NCI-H524 treated with DMSO at 0.1 percent for 48 hours (cell line): ENCODE results near the gene CHPF2.

Experiments used
- DNase-seq: peaks from one replicate; lab custom pipeline; 2025; lab: John Stamatoyannopoulos, UW

CHPF2 gene

DNA sequence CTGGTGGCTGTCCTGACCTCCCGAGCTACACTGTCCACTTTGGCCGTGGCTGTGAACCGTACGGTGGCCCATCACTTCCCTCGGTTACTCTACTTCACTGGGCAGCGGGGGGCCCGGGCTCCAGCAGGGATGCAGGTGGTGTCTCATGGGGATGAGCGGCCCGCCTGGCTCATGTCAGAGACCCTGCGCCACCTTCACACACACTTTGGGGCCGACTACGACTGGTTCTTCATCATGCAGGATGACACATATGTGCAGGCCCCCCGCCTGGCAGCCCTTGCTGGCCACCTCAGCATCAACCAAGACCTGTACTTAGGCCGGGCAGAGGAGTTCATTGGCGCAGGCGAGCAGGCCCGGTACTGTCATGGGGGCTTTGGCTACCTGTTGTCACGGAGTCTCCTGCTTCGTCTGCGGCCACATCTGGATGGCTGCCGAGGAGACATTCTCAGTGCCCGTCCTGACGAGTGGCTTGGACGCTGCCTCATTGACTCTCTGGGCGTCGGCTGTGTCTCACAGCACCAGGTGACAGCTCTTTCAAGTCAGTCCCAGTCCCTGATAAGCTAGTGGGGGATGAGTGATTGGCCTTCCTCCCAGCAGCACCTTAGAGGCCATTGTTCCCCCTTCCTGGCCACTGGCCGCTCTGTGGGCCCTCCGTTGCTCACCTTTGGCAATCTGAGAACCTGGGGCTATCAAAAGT lies 3.0 kb downstream of the CHPF2 start:
- DNase-seq = no peak

DNA sequence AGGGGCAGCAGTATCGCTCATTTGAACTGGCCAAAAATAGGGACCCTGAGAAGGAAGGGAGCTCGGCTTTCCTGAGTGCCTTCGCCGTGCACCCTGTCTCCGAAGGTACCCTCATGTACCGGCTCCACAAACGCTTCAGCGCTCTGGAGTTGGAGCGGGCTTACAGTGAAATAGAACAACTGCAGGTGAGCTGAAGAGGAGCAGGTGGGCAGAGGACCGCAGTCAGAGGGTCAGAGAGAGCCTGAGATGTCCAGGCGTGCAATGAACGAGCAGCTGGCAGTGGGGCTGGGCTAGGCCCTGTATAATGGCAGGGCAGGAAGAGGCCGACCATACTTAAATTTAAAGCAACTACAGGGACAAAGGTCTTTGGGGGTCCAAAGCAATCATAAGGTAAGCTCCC lies 4.1 kb downstream of the CHPF2 start:
- no peak for DNase-seq

GRCh38 chr7:151237244-151238189 lies 5.2 kb downstream of the CHPF2 start:
- DNase-seq = no peak

DNA sequence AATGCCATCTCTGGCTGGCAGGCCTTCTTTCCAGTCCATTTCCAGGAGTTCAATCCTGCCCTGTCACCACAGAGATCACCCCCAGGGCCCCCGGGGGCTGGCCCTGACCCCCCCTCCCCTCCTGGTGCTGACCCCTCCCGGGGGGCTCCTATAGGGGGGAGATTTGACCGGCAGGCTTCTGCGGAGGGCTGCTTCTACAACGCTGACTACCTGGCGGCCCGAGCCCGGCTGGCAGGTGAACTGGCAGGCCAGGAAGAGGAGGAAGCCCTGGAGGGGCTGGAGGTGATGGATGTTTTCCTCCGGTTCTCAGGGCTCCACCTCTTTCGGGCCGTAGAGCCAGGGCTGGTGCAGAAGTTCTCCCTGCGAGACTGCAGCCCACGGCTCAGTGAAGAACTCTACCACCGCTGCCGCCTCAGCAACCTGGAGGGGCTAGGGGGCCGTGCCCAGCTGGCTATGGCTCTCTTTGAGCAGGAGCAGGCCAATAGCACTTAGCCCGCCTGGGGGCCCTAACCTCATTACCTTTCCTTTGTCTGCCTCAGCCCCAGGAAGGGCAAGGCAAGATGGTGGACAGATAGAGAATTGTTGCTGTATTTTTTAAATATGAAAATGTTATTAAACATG lies 6.0 kb downstream of the CHPF2 start:
- DNase-seq = no peak

- DNase-seq = no peak
Observed at GRCh38 chr7:151238924-151239836, 6.9 kb downstream of the CHPF2 start.

DNA sequence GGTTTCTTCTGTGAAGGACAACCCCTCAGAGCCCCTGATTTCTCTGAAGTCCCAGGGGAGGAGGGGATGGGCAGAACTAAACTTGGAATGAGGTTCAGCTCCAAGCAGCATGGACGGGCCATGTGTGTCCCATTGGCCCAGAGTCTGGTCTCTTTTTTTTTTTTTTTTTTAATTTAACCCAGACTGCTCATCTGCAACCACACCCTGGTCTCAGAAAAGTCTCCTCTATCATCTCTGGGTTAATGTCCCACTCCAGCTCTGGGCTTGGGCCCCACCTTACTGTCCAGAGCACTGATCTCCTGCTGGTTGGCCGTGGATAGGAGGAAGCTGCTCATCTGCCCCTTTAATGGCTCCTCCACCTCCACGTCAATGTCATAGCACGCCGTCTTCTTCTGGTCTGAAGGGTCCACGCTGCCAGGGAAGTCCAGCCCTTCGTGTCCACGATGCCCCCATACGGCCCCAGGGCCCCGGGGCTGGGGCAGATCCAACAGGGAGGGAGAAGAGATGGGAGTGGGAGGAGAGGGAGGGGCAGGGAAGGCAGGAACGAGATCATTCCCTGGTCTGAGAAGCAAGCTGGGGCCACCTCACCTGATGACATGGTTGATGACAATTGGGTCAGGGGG lies 7.7 kb downstream of the CHPF2 start:
- DNase-seq = no peak

DNA sequence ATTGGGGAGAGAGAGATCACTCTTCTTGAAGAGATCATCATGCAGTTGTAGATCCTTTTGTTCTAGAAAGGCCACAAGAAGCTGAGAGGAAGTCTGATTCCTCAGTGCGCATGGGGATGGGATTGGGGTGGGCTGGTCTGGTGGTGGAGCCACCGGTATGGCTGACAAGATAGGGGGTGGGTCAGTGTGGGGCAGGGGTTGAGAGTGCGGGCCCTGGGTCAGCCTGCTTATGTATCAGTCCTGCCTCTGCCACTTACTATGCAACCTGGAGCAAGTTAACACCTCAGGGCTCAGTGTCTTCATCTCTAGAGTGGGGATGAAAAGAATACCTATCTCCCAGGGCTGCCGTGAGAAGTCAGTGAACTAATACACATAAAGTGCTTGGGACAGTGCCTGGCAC lies 8.3 kb downstream of the CHPF2 start:
- no peak for DNase-seq

- no peak for DNase-seq
Observed at GRCh38 chr7:151240942-151241754, 8.9 kb downstream of the CHPF2 start.

- DNase-seq = no peak
Observed at GRCh38 chr7:151241755-151242096, 9.4 kb downstream of the CHPF2 start.

GRCh38 chr7:151242159-151243044 lies 10.1 kb downstream of the CHPF2 start:
- DNase-seq = no peak

- no peak for DNase-seq
Observed at GRCh38 chr7:151243045-151243349, 10.7 kb downstream of the CHPF2 start.

DNA sequence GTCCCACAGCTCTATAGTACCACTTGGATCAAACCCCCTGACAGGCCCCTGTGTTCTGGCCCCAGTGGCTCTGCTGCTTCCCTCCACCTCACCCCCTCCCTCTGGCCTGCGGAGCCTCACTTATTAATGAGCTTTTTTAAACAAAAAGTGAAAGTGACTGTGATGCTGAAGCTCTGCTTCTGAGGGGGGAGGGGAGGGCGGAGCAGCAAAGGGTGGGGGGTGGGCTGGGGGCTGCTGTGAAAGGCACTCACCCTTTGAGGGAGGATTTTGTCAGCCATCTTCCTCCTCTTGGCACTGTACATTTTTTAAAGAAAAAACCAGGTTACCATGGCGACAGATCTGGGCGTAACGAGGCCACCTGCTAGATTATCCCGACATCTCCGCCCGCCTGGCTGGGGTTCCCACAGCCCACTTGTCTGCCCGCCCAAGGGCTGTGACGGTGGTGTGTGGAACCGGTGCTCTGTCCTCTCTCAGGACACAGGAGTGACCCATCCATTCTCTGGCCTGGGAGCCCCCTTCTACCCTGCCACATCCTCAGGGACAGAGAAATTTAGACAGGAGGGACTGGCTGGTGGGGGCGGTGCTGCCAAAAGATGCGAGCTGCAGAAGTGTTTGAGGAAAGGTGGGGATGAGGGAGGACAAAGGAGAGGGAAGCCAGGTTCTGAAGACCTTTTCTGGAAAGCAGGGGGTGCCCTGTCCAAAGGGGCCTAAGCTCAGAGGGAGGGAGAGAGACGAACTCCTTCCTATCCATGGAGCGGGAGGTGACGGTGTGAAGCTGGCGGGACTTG lies 11.3 kb downstream of the CHPF2 start:
- DNase-seq = no peak

GRCh38 chr7:151244196-151244840 lies 12.0 kb downstream of the CHPF2 start:
- no peak for DNase-seq

- no peak for DNase-seq
Observed at GRCh38 chr7:151244841-151245346, 12.6 kb downstream of the CHPF2 start.

GRCh38 chr7:151245360-151246101 lies 13.2 kb downstream of the CHPF2 start:
- DNase-seq = no peak

- DNase-seq = no peak
Observed at GRCh38 chr7:151246102-151246850, 14.0 kb downstream of the CHPF2 start.
